ENCODE results near the gene ZFYVE28.

ZFYVE28 gene

GRCh38 chr4:2256781-2257191, 161.7 kb downstream of the ZFYVE28 start:
- Histone ChIP-seq H3K9me2 (replicated peaks; ENCODE audit: insufficient read depth, low read length) (no peaks in the 10 kb centered on the region), H3K36me3 (ENCODE audit: low read length) (no peaks in the 10 kb centered on the region), H3K27me3 (ENCODE audit: low read length) (no peaks in the 10 kb centered on the region), H3K4me2 (ENCODE audit: low read depth, low read length, poor library complexity, severe bottlenecking) (no peak overlapping the region), H3K9me3 (ENCODE audit: insufficient read depth, low read length) (no peaks in the 10 kb centered on the region), H3K4me3 (ENCODE audit: insufficient read depth, low read length, poor library complexity, severe bottlenecking) (no peak overlapping the region), H3K9ac (ENCODE audit: low read length) (no peak overlapping the region), H3K27ac (ENCODE audit: low read depth, low read length) (no peak overlapping the region), H3F3A (ENCODE audit: insufficient read depth) (no peaks in the 10 kb centered on the region), H4K20me1 (ENCODE audit: low read depth, low read length) (no peaks in the 10 kb centered on the region), H2AFZ (ENCODE audit: low read depth, low read length, severe bottlenecking) (no peak overlapping the region), H3K79me2 (ENCODE audit: insufficient read depth, low read length) (no peaks in the 10 kb centered on the region)
- no peak for TF ChIP-seq CTCF (IDR thresholded peaks at IDR 0.05; ENCODE audit: insufficient read depth, low read length, poor library complexity, severe bottlenecking)
- no peak for TF ChIP-seq EZH2phosphoT487 (conservative IDR thresholded peaks at IDR 0.05; ENCODE audit: low read length)

- Histone ChIP-seq H3K4me3 (ENCODE audit: insufficient read depth, low read length, poor library complexity, severe bottlenecking) (no peak overlapping the region), H3K9me3 (ENCODE audit: insufficient read depth, low read length) (no peaks in the 10 kb centered on the region), H4K20me1 (ENCODE audit: low read depth, low read length) (no peaks in the 10 kb centered on the region), H3K27me3 (ENCODE audit: low read length) (no peaks in the 10 kb centered on the region), H3K79me2 (ENCODE audit: insufficient read depth, low read length) (no peaks in the 10 kb centered on the region), H3K9me2 (replicated peaks; ENCODE audit: insufficient read depth, low read length) (no peaks in the 10 kb centered on the region), H3K27ac (ENCODE audit: low read depth, low read length) (no peak overlapping the region), H3K9ac (ENCODE audit: low read length) (no peak overlapping the region), H3F3A (ENCODE audit: insufficient read depth) (no peaks in the 10 kb centered on the region), H3K36me3 (ENCODE audit: low read length) (no peaks in the 10 kb centered on the region), H2AFZ (ENCODE audit: low read depth, low read length, severe bottlenecking) (no peak overlapping the region), H3K4me2 (ENCODE audit: low read depth, low read length, poor library complexity, severe bottlenecking) (no peak overlapping the region)
- TF ChIP-seq CTCF (IDR thresholded peaks at IDR 0.05; ENCODE audit: insufficient read depth, low read length, poor library complexity, severe bottlenecking): no peak
- TF ChIP-seq EZH2phosphoT487 (conservative IDR thresholded peaks at IDR 0.05; ENCODE audit: low read length): no peak
Observed at GRCh38 chr4:2256156-2256731, 162.2 kb downstream of the ZFYVE28 start.

GRCh38 chr4:2255501-2256155, 162.8 kb downstream of the ZFYVE28 start:
- H3K79me2 ChIP-seq (ENCODE audit: insufficient read depth, low read length): no peaks in the 10 kb centered on the region
- no peaks in the 10 kb centered on the region for H3K36me3 ChIP-seq (ENCODE audit: low read length)
- H3K9me3 ChIP-seq (ENCODE audit: insufficient read depth, low read length): no peaks in the 10 kb centered on the region
- H3K4me2 ChIP-seq (ENCODE audit: low read depth, low read length, poor library complexity, severe bottlenecking): no peak overlapping the region
- H2AFZ ChIP-seq (ENCODE audit: low read depth, low read length, severe bottlenecking): no peak overlapping the region
- no peaks in the 10 kb centered on the region for H3K9me2 ChIP-seq (replicated peaks; ENCODE audit: insufficient read depth, low read length)
- H3F3A ChIP-seq (ENCODE audit: insufficient read depth): no peaks in the 10 kb centered on the region
- TF ChIP-seq CTCF (IDR thresholded peaks at IDR 0.05; ENCODE audit: insufficient read depth, low read length, poor library complexity, severe bottlenecking): no peak
- H3K27me3 ChIP-seq (ENCODE audit: low read length): no peaks in the 10 kb centered on the region
- H4K20me1 ChIP-seq (ENCODE audit: low read depth, low read length): no peaks in the 10 kb centered on the region
- H3K27ac ChIP-seq (ENCODE audit: low read depth, low read length): no peak overlapping the region
- H3K9ac ChIP-seq (ENCODE audit: low read length): no peak overlapping the region
- no peak overlapping the region for H3K4me3 ChIP-seq (ENCODE audit: insufficient read depth, low read length, poor library complexity, severe bottlenecking)

All from SU-DHL-6 (cell line).